ENCODE results near the gene FLT3.
"Not testable (repeated sequence)": the region's sequence is repeated elsewhere in the genome, so short reads cannot be mapped to it uniquely, and the experiment has no call there.

The FLT3 gene

GRCh38 chr13:28099396-28100149, 803 bp downstream of the FLT3 start:
- DNase-seq = no peak

DNA sequence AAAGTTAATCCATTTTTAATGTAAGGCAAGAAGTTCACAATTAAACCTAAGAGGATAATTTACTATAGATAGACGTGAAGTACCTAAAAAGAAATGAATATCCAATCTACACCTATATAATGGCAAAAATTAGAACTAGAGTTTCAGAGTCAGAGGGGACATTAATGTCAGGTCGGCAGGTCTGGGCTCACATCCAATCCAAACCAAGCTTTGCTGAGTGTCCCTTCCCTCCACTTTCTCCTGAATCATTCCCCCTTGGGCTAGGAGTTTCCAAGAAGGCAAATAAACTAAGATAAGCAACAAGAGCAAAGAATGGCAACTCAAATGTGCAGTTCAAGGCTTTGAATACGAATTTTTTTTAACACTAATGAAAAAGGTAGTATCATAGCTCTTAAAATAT, 2.9 kb downstream of the FLT3 start:
- DNase-seq = no peak

DNA sequence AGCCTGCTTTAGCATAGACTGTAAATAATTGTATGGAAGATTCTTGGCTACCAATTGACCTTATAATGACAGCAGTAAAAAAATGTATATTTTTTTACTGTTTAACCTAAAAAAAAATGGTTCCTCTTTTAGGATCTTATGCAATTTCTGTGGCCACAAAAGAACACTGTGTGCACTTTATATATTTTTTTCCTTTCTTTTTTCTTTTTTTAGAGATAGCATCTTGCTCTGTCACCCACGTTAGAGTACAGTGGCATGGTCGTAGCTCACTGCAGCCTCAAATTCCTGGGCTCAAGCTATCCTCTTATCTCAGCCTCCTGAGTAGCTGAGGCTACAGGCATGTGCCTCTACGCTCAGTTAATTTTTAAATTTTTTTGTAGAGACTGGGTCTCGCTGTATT, 6.1 kb downstream of the FLT3 start:
- DNase-seq = no peak

- DNase-seq = no peak
Observed at GRCh38 chr13:28093881-28094280, 6.5 kb downstream of the FLT3 start.

DNA sequence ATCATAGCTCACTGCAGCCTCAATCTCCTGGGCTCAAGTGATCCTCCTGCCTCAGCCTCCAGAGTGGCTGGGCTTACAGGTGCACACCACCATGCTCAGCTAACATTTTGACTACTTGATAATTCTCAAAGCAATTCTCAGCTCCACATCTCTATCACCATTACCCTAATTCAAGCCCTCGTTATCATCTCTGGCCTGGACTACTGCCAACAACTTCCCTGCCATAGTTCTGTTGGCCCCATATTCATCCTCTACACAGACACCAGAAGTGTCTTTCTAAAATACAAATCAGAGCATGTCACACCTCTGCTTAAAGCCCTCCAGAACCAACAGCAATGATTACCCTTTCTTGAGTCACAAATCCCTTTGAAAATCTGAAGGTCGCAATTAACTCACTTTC, 7.9 kb downstream of the FLT3 start:
- DNase-seq = no peak

DNA sequence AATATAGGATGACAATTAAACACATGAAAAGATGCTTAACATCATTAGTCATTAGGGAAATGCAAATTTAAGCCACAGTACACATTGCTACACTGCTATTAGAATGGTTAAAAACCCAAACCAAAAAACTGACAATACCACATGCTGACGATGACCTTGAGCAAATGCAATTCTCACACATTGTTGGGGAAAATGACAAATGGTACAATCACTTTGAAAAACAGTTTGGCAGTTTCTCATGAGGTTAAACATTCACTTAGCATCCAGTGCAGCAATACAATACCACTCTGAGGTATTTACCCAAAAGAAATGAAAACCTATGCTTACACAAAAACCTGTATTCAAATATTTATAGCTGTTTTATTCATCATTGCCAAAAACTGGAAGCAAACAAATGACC, 11.3 kb downstream of the FLT3 start:
- DNase-seq = no peak

DNA sequence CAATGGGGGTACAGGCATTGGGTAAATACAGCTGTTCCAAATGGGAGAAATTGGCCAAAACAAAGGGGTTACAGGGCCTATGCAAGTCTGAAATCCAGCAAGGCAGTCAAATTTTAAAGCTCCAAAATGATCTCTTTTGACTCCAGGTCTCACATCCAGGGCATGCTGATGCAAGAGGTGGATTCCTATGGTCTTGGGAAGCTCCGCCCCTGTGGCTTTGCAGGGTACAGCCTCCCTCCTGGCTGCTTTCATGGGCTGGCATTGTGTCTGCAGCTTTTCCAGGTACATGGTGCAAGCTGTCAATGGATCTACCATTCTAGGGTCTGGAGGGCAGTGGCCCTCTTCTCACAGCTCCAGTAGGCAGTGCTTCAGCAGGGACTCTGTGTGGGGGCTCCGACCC, 22.6 kb downstream of the FLT3 start:
- not testable (repeated sequence) for DNase-seq

GRCh38 chr13:28077231-28077630, 23.1 kb downstream of the FLT3 start:
- DNase-seq = no peak

- DNase-seq = no peak
Observed at GRCh38 chr13:28071424-28071823, 29.0 kb downstream of the FLT3 start.

GRCh38 chr13:28067491-28067890, 32.9 kb downstream of the FLT3 start:
- no peak for DNase-seq

DNA sequence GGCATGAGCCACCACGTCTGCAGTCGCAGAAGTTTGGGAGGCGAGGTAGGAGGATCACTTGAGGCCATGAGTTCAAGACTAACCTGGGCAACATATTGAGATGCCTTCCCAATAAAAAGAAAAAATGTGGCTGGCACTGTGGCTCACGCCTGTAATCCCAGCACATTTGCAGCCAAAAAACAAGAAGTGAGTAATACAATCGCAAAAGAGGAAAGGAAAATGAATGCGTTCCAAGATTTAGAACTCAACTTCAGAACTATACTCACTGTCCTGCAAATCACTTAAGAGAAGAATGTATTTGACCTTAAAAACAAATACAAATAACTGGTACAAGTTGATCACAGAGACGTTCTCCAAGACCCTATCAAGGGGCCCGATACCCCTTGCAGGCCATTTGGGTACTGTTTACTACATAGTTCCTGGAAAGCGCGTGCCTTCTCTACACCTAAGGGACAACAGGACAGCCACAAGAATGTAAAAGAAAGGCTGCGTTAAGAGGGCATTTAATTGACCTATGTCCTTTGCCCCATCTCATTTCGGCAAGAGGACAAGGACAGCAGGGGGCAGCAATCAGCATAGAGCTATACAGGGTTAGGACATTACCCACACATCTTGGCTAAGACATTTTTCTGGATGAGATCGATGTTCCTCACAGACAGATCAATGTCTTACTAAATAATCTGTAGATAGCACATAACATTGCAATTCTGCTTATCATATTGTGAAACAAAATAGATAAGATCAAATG, 41.3 kb downstream of the FLT3 start:
- peak; percentile 9 to 34 for DNase-seq

- DNase-seq = no peak
Observed at GRCh38 chr13:28056970-28057712, 43.2 kb downstream of the FLT3 start.

DNA sequence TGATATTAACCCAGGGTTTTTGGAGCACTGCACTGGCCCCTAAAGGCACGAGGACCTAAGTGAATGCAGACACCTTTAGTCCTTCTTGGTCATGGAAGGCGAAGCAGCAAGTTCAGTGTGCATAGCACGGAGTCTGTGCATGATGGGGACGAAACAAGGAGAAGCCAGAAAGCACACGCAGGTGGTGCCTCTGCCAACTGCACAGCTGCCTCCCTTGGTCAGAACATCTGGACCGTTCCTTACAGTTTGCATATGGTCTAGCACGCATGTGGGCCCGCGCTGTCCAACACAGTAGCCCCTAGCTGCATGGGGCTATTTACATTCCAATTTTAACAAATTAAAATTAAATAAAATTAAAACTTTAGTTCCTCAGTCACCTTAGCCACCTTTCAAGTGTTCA, 44.0 kb downstream of the FLT3 start:
- no peak for DNase-seq

GRCh38 chr13:28055357-28055756, 45.0 kb downstream of the FLT3 start:
- no peak for DNase-seq

GRCh38 chr13:28052945-28053344, 47.4 kb downstream of the FLT3 start:
- no peak for DNase-seq

DNA sequence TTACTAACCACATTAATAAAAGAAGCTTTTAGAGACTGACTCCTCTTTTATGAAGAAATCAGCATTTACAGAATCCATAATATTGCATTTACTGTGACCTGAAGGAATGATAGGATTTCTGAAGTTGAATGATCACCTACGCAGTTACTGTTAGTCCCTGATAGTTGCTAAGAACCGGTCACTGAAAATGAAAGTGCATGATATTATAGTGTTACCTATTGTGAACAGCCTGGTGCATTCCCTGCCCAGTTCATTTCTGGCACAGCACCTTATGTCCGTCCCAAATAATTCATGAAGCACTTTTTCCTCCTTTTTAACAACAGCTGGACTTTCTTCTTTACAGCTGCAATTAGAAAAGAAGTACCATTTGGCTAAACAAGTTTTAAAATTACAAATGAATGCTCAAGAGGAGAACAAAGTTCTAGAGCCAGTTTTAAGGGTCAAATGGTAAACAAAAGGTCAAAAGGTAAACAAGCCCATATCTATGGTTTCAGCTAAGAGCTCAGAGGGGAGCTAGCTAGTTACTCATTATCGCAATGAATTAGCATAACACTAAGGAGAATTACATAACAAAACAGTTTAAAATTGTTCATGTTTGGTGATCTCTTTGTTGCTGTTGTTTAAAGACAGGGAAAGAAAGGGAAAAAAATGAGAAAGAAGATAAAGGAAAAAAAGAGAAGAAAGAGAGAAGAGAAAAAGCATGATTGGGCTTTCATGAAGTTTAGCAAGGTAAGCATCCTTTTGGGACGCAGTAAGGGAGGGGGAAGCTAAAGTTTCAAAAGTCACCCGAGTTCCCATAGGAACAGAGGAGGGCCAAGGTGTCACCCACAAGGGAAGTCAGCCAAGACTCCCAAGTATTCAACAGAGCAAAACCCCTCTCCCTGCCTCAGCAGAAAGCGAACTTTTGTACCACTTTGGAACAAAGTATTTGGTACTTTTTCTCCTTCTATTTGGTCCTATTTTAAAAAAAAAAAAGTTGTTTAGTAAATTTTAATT, 50.2 kb downstream of the FLT3 start:
- no peak for DNase-seq

DNA sequence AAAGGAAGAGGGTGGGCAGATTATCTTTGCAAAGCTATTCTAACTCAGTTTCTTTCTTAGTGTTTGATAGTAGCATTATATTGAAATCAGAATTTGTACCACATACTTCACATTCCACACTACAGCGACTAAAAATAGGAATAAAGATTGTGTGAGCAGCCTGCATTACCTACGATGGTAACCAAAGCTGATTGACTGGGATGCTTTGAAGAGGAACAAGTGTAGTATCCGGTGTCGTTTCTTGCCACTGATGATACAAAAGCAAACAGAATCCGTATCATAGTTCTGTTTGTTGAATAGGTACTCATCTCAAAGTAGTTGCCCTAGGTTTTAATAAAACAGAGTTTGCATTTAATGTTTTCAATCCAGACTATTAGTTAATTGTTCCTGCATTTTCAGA, 51.2 kb downstream of the FLT3 start:
- DNase-seq = no peak

GRCh38 chr13:28048768-28049167, 51.6 kb downstream of the FLT3 start:
- DNase-seq = no peak

- peak in 1 of 2 donors; percentile 34 for DNase-seq
Observed at GRCh38 chr13:28047757-28048388, 52.5 kb downstream of the FLT3 start.

DNA sequence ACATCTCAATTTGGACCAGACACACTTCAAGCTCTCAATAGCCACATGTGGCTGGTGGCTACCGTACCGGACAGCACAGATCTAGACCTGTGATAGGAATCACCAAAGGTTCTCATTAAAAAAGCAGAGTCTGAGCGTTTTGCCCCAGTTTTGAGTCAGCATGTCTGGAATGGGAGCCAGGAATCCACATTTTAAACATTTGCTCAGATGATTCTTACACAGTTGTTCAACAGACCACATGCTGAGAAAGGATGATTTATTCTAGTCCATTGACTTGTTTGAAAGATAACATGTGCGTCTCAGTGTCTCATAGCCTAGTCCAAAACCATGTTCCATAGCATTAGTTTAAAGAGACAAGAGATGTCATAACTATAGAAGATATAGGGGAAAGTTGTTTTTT, 53.4 kb downstream of the FLT3 start:
- no peak for DNase-seq

- DNase-seq = no peak
Observed at GRCh38 chr13:28045861-28046260, 54.5 kb downstream of the FLT3 start.

- DNase-seq = no peak
Observed at GRCh38 chr13:28044608-28045007, 55.8 kb downstream of the FLT3 start.

Data from CD4-positive, alpha-beta T cell treated with Interleukin-1 beta for 1 hour (primary cell).